Measurements from ENCODE around the gene PPTC7.
"Not testable (repeated sequence)": the region's sequence is repeated elsewhere in the genome, so short reads cannot be mapped to it uniquely, and the experiment has no call there.

PPTC7 gene

DNA sequence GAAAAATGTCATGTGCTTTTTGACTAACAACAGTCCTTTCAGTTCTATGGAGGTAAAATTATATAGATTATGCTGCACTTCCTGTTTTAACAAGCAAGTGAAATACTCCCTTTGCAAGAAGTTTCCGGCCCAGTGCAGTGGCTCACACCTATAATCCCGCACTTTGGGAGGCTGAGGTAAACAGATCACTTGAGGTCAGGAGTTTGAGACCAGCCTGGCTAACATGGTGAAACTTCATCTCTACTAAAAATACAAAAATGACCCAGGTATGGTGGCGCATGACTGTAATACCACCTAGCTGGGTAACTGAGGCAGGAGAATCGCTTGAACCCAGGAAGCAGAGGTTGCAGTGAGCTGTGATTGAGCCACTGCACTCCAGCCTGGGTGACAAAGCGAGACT, 20.7 kb downstream of the PPTC7 start:
- DNase-seq (ENCODE audit: low read depth in 2 of 3, low spot score in 2 of 3), result peak in 1 of 3 experiments; percentile 14

GRCh38 chr12:110561471-110562201, 21.5 kb downstream of the PPTC7 start:
- no peak for DNase-seq (ENCODE audit: low read depth in 2 of 3, low spot score in 2 of 3)

- DNase-seq (ENCODE audit: low read depth in 2 of 3, low spot score in 2 of 3), result no peak
These were observed 22.2 kb downstream of the PPTC7 start for GRCh38 chr12:110560946-110561345.

- no peak for DNase-seq (ENCODE audit: low read depth in 2 of 3, low spot score in 2 of 3)
These were observed 23.1 kb downstream of the PPTC7 start for GRCh38 chr12:110560048-110560447.

GRCh38 chr12:110558945-110559344, 24.2 kb downstream of the PPTC7 start:
- not testable (repeated sequence) for DNase-seq (ENCODE audit: low read depth in 2 of 3, low spot score in 2 of 3)

DNA sequence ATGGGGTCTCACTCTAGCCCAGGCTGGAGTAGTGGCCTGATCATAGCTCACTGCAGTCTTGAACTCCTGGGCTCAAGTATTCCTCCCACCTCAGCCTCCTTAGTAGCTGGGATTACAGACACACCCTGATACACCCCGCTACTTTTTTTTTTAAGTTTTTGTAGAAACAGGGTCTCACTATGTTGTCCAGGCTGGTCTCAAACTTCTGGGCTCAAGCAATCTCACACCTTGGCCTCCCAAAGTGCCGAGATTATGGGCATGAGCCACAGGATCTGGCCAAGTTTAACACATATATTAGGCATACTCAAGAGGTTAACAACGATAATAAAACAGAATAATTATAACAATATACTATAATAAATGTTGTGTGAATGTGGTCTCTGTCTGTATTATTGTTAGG, 25.8 kb downstream of the PPTC7 start:
- no peak for DNase-seq (ENCODE audit: low read depth in 2 of 3, low spot score in 2 of 3)

GRCh38 chr12:110556705-110557104, 26.4 kb downstream of the PPTC7 start:
- DNase-seq (ENCODE audit: low read depth in 2 of 3, low spot score in 2 of 3), result no peak

DNA sequence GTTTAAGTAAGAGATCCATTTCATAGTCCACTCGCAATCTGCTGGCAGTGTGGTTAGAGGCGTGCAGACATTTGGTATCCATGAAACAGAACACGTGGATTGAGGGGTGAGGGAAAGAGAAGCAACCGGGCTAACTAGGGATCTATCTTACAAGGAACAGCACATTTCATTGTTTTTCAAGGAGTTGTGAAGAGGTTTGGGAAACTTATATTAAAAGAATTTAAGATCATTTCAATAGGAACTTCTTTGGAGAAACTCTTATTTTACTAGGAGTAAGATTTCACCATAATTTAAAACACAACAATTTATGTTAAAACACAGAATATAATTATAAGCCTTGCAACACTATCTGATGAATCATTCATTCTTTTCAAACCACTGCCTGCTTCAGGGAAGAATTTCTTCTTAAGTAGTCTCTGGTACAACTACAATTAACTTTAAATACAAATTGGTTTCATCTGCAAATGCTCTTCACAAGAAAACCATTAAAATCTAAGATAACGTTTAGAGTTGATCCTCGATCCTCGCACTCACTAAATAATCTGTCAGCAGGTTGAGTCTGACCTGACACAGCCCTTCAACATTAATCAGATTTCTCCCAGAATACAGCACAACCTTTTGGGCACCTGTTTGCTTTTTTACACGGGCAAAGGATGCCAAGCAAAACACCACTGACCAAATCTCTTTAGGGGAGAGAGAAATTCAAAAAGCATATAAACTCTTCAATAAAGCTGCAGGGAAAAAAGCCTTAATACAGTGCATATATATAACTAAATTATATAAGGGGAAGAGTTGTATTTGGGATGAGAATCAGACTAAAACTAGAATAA, 27.3 kb downstream of the PPTC7 start:
- DNase-seq (ENCODE audit: low read depth in 2 of 3, low spot score in 2 of 3), result no peak

DNA sequence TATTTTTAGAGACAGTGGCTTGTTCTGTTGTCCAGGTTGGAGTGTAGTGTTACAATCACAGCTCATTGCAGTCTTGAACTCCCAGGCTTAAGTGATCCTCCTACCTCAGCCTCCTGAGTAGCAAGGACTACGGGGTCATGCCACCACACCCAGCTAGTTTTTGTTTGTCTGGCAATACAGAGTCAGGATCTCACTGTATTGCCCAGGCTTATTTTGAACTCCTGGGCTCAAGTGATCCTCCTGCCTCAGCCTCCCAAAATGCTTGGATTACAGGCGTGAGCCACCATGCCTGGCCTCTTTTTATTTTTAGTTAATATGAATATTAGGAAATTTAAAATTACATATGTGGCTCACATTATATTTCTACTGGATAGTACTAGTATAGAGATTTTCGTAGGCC, 28.9 kb downstream of the PPTC7 start:
- no peak for DNase-seq (ENCODE audit: low read depth in 2 of 3, low spot score in 2 of 3)

DNA sequence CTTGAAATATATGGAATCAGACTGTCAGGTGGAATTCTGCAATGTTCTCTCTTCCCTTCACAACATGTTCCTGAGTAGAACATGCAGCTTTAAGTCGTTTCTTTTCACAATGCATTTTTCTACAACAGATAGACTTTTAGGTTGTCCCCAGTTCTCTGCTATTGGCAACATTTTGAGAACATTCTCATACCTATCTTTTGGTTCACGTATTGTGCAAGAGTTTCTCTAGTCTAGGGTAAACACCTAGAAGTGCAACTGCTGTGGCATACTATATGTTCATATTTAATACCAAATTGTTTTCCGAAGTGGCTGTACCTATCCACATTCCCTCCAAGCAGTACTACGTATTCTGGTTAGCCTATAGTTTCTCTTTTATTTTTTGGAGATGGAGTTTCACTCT, 32.1 kb downstream of the PPTC7 start:
- no peak for DNase-seq (ENCODE audit: low read depth in 2 of 3, low spot score in 2 of 3)

DNA sequence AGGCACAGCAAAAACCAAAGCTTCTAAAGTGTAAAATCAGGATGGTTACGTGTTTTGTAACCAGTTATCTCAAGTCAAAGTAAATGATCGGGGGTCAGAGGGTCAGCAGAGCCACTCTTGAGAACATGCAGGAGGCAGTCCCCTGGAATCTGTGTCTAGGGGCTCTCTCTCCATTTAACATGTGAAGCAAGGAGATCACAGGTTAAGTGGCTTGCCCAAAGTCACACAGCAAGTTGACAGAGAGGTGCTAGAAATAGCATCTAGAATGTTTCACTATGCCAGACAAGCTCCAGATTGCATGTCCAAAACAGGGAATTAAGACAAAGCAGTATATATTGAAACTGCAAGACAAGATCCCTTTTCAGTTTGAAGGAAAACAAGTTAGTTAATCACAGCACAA, 33.4 kb downstream of the PPTC7 start:
- no peak for DNase-seq (ENCODE audit: low read depth in 2 of 3, low spot score in 2 of 3)

- no peak for DNase-seq (ENCODE audit: low read depth in 2 of 3, low spot score in 2 of 3)
These were observed 34.4 kb downstream of the PPTC7 start for GRCh38 chr12:110548678-110549077.

GRCh38 chr12:110547090-110547489, 36.0 kb downstream of the PPTC7 start:
- no peak for DNase-seq (ENCODE audit: low read depth in 2 of 3, low spot score in 2 of 3)

- DNase-seq (ENCODE audit: low read depth in 2 of 3, low spot score in 2 of 3), result no peak
These were observed 36.8 kb downstream of the PPTC7 start for GRCh38 chr12:110546339-110546738.

DNA sequence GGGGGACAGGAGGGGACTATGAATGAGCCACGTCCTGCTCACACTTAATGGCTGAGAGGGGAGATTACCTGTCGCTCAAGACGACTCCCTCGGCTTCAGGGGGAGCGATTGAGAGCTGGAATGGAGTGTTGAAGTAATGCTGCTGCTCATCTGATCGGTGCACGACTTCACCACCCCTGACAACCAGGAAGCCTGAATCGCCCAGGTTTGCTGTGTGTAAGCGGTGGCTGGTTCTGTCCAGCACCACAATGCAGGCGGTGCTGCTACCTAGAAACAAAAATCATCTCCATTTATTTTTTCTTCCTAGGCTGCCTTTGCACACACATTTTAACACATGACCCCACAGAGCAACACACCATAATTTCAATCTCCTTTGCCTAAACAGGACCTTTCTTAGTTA, 37.3 kb downstream of the PPTC7 start:
- no peak for DNase-seq (ENCODE audit: low read depth in 2 of 3, low spot score in 2 of 3)

GRCh38 chr12:110545259-110545658, 37.9 kb downstream of the PPTC7 start:
- DNase-seq (ENCODE audit: low read depth in 2 of 3, low spot score in 2 of 3), result not testable (repeated sequence)

- no peak for DNase-seq (ENCODE audit: low read depth in 2 of 3, low spot score in 2 of 3)
These were observed 39.2 kb downstream of the PPTC7 start for GRCh38 chr12:110543965-110544364.

DNA sequence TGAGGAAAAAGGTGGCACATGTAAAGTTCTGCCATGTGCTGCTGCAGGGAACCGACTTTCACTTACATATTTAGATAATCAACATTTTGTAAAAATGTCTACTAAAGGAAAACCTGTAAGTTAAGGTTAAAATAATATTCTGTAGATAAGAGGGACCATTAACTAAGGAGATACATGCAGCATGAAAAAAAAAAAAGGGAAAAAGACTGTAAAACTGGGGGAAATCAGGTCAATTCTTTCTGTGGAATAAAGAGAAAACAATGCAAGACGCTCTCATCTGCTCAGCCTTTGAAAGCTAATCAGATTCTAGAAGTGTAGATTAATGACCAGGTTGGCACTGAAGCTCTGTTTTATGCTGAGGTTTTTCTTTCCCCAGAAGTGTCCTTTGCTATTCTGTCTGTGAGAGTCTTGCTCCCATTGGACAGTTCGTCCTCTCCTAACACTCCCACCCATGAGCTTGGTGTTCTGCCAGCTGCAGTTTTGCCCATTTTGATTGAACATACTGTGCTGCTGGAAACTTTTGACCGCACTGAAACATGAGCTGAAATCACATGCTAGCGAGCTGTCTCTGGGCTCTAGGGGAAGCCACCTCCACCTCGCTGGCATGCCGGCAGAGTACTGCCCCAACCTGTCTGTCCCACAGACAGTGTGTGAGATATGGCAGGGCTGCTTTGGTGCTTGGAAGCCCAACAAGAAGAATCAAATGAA, 39.7 kb downstream of the PPTC7 start:
- no peak for DNase-seq (ENCODE audit: low read depth in 2 of 3, low spot score in 2 of 3)

DNA sequence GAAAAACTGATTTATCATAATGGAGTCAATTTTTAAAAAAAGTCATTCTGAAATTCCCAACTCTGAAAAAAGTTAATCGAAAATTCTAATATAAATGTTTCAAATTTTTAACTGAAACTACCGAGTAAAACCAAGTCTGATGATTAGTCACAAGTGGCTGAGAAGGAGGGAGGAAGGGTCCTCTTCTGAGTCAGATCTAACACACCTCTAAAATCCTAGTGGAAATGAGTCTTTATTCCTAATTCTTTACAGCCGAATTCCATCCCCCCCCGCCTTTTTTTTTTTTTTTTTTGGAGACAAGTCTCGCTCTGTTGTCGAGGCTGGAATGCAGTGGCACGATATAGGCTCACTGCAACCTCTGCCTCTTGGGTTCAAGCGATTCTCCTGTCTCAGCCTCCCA, 43.1 kb downstream of the PPTC7 start:
- DNase-seq (ENCODE audit: low read depth in 2 of 3, low spot score in 2 of 3), result no peak

DNA sequence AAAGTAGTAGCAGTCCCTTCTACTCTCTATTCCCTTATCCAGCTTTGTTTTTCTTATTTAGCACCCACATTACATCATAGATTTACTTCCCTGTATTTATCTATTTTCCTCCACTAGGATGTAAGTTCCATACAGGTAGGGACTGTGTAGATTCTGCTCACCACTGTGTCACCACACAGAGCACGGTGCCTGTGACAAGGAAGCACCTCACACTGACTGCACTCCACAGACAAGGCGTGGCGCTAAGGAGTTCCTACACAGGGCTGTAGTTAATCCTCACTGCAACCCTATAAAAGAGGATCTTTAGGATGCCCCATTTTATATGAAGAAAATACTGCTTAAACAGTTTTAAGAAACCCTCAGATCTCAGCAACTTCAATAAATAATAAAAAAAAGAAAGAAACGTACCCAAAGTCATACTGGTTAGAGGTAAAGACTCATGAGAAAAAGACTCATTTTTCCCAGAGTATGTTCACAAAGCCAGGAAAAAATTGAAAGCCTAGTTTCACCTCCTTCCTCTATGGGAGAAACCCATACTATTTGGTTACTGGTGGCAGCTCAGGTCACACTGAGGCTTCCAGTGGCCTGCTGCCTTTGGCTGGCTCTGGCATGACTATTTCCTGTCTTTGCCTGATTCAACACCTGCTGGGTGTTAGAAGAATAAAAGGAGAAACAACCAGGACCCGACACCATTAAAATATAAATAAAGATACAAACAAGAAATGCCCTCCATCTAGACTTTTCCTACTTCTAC, 44.1 kb downstream of the PPTC7 start:
- DNase-seq (ENCODE audit: low read depth in 2 of 3, low spot score in 2 of 3), result no peak

All from activated CD8-positive, alpha-beta memory T cell treated with anti-CD3 and anti-CD28 coated beads for 48 hours (primary cell).